ENCODE measurements around the gene DCLRE1B. TPM values are rescaled to one million over a fixed set of nuclear protein-coding genes. Genes with fewer than 3 reads are reported as not detected.

DCLRE1B gene
- polyA plus RNA-seq, 1 experiment: 4.5 TPM

DNA sequence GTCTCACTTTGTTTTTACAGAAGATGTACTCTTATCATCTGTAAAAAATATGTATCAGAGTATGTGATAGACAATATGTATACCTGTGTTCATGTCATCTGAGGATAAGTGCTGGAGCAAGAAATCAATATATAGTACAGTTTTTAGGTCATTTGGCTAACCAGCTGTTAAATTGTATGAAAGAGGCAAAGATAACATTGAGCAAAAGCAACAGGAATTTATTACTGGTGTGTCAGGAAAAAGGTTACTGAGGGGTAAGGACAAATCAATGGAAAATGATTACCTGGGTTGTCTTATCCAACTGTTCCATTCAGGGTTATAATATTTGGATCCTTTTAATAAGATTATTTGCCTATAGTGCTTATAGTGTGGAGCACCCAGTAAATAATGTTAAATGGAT is 28.9 kb downstream of the DCLRE1B start:
- TF ChIP-seq, protein P1, sequence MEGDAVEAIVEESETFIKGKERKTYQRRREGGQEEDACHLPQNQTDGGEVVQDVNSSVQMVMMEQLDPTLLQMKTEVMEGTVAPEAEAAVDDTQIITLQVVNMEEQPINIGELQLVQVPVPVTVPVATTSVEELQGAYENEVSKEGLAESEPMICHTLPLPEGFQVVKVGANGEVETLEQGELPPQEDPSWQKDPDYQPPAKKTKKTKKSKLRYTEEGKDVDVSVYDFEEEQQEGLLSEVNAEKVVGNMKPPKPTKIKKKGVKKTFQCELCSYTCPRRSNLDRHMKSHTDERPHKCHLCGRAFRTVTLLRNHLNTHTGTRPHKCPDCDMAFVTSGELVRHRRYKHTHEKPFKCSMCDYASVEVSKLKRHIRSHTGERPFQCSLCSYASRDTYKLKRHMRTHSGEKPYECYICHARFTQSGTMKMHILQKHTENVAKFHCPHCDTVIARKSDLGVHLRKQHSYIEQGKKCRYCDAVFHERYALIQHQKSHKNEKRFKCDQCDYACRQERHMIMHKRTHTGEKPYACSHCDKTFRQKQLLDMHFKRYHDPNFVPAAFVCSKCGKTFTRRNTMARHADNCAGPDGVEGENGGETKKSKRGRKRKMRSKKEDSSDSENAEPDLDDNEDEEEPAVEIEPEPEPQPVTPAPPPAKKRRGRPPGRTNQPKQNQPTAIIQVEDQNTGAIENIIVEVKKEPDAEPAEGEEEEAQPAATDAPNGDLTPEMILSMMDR (IDR thresholded peaks at IDR 0.05; ENCODE audit: insufficient read depth, low read depth, low read length): no peak
- Histone ChIP-seq H3K4me3 (ENCODE audit: low read depth, low read length) (no peak overlapping the region), H3K27me3 (ENCODE audit: control insufficient read depth, insufficient read depth, low read length) (no peaks in the 10 kb centered on the region), H3K36me3 (ENCODE audit: control insufficient read depth, insufficient read depth, low read length) (no peaks in the 10 kb centered on the region; the same call in 1 of the 2 replicates)
- ChIA-PET CTCF (interaction anchor here (2.0 kb wide), 1 partner anchor 30 kb away, joined by 5 read pairs; the partner anchor contains the start of gene AP4B1), POLR2A (no interaction called here)
- no peak for DNase-seq (ENCODE audit: low read depth)

DNA sequence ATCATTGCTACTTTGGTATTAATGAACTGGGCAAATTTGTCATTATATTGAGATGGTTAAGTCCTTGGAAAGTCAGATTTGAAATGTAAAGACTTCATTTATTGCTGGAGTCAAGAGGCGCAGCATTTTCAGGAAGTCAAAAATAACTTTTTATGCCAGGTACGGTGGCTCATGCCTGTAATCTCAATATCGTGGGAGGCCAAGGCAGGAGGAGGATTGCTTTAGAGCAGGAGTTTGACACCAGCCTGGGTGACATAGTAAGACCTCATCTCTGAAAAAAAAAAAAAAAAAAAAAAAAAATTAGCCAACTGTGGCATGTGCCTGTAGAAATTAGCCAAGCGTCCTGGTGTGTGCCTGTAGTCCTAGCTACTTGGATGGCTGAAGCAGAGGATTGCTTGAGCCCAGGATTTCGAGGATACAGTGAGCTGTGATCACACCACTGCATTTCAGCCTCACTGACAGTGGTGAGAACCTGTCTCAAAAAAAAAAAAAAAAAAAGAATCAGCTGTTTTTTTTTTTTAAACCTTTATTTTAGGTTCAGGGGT is 29.5 kb downstream of the DCLRE1B start:
- no peaks in the 10 kb centered on the region for H3K27me3 ChIP-seq (ENCODE audit: control insufficient read depth, insufficient read depth, low read length)
- H3K4me3 ChIP-seq (ENCODE audit: low read depth, low read length): no peak overlapping the region
- no peaks in the 10 kb centered on the region; the same call in 1 of the 2 replicates for H3K36me3 ChIP-seq (ENCODE audit: control insufficient read depth, insufficient read depth, low read length)
- DNase-seq (ENCODE audit: low read depth): no peak
- ChIA-PET CTCF (interaction anchor here (0.6 to 2.0 kb wide), 2 partner anchors 31 to 516 kb away, joined by 4 to 5 read pairs; partner anchors contain the start of gene AP4B1), POLR2A (no interaction called here)
- TF ChIP-seq, protein P1 (IDR thresholded peaks at IDR 0.05; ENCODE audit: insufficient read depth, low read depth, low read length): no peak

DNA sequence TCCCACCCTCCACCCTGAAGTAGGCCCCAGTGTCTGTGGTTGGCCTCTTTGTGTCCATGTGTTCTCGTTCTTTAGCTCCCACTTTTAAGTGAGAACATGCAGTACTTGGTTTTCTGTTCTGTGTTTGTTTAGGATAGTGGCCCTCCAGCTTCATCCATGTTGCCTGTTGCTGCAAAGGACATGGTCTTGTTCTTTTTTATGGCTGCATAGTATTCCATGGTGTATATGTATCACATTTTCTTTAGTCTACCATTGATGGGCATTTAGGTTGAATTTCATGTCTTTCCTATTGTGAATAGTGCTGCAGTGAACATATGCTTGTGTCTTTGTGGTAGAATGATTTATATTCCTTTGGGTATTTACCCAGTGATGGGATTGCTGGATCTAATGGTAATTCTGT is 30.1 kb downstream of the DCLRE1B start:
- no peak overlapping the region for H3K4me3 ChIP-seq (ENCODE audit: low read depth, low read length)
- CTCF ChIA-PET: interaction anchor here (1.0 kb wide), 1 partner anchor 11 kb away, joined by 4 read pairs; no protein-coding TSS in a partner anchor
- TF ChIP-seq, protein P1 (IDR thresholded peaks at IDR 0.05; ENCODE audit: insufficient read depth, low read depth, low read length): no peak
- H3K27me3 ChIP-seq (ENCODE audit: control insufficient read depth, insufficient read depth, low read length): no peaks in the 10 kb centered on the region
- POLR2A ChIA-PET: no interaction called here
- DNase-seq (ENCODE audit: low read depth): no peak
- H3K36me3 ChIP-seq (ENCODE audit: control insufficient read depth, insufficient read depth, low read length): no peaks in the 10 kb centered on the region; the same call in 1 of the 2 replicates

DNA sequence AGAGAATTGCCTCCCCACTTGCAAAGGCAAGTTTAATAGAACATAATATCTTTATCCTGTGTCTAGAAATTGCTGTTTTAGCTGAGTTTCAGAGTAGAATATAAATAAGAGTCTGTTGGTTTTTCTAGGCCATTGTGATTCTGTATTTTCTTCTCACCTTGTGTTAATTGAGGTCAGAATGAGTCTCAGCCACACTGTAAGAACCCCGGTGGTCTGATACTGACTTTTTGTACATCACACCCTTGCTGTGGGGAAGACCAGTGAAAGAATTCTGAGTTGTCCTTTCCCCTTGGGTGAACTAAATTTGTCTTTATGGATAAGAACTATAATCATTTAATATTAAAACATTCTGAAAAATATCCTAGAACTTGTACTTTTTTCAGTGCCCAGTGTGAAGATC is 30.8 kb downstream of the DCLRE1B start:
- TF ChIP-seq, protein P1 (IDR thresholded peaks at IDR 0.05; ENCODE audit: insufficient read depth, low read depth, low read length): no peak
- Histone ChIP-seq H3K36me3 (ENCODE audit: control insufficient read depth, insufficient read depth, low read length) (no peaks in the 10 kb centered on the region; the same call in 1 of the 2 replicates), H3K4me3 (ENCODE audit: low read depth, low read length) (no peak overlapping the region), H3K27me3 (ENCODE audit: control insufficient read depth, insufficient read depth, low read length) (no peaks in the 10 kb centered on the region)
- POLR2A ChIA-PET: no interaction called here
- CTCF ChIA-PET: interaction anchor here (1.0 to 1.3 kb wide), 2 partner anchors 10 to 20 kb away, joined by 3 to 4 read pairs; no protein-coding TSS in a partner anchor
- DNase-seq (ENCODE audit: low read depth): no peak

DNA sequence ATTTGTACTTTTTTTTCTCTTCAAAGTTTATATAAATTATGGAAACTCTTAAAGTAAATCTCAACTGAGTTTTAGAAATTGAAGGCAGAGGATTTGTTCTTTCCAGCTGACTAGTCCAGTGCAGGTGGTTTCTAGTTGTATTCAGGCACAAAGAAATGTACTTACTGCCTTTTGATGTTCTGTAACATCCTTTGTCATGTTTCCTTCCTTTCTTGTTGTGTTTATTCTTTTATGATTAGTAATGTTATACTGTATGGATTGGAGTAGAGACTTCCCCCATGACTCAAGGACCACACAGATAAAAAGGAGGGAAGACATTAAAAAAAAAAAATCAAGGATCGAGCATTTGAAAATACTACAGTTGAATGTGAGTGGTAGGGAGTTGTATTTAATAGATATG is 32.0 kb downstream of the DCLRE1B start:
- ChIA-PET CTCF (interaction anchor here (0.9 to 1.3 kb wide), 2 partner anchors 9 to 19 kb away, joined by 3 read pairs; no protein-coding TSS in a partner anchor), POLR2A (no interaction called here)
- no peak for DNase-seq (ENCODE audit: low read depth)
- H3K4me3 ChIP-seq (ENCODE audit: low read depth, low read length): no peak overlapping the region
- H3K27me3 ChIP-seq (ENCODE audit: control insufficient read depth, insufficient read depth, low read length): no peaks in the 10 kb centered on the region
- TF ChIP-seq, protein P1 (IDR thresholded peaks at IDR 0.05; ENCODE audit: insufficient read depth, low read depth, low read length): no peak
- H3K36me3 ChIP-seq (ENCODE audit: control insufficient read depth, insufficient read depth, low read length): peaks cover 2% of the 10 kb centered on the region
